NCI-H1417 treated with DMSO at 0.1 percent for 48 hours (cell line): Measurements from ENCODE around the gene TIAM1.

Experiments used
- DNase-seq: peaks from one replicate; lab custom pipeline; 2025; lab: John Stamatoyannopoulos, UW

Gene TIAM1

GRCh38 chr21:31352836-31353235, 8.8 kb upstream of the TIAM1 start:
- no peak for DNase-seq

GRCh38 chr21:31351960-31352359, 7.9 kb upstream of the TIAM1 start:
- no peak for DNase-seq

GRCh38 chr21:31351438-31351837, 7.4 kb upstream of the TIAM1 start:
- no peak for DNase-seq

- no peak for DNase-seq
Measured at GRCh38 chr21:31349208-31349607, 5.1 kb upstream of the TIAM1 start.

GRCh38 chr21:31348188-31348587, 4.1 kb upstream of the TIAM1 start:
- DNase-seq, result no peak

- no peak for DNase-seq
Measured at GRCh38 chr21:31347435-31348032, 3.5 kb upstream of the TIAM1 start.

- DNase-seq, result no peak
Measured at GRCh38 chr21:31346256-31346821, 2.3 kb upstream of the TIAM1 start.

- DNase-seq, result no peak
Measured at GRCh38 chr21:31345136-31345535, 1.1 kb upstream of the TIAM1 start.

- DNase-seq, result no peak
Measured at GRCh38 chr21:31343030-31343510, 991 bp downstream of the TIAM1 start.

- no peak for DNase-seq
Measured at GRCh38 chr21:31342348-31342747, 1.7 kb downstream of the TIAM1 start.

GRCh38 chr21:31340942-31341487, 3.0 kb downstream of the TIAM1 start:
- no peak for DNase-seq

GRCh38 chr21:31340514-31340913, 3.5 kb downstream of the TIAM1 start:
- DNase-seq, result no peak

GRCh38 chr21:31339721-31340120, 4.3 kb downstream of the TIAM1 start:
- DNase-seq, result no peak

- no peak for DNase-seq
Measured at GRCh38 chr21:31338908-31339368, 5.1 kb downstream of the TIAM1 start.

GRCh38 chr21:31337996-31338907, 5.8 kb downstream of the TIAM1 start:
- DNase-seq, result no peak

- no peak for DNase-seq
Measured at GRCh38 chr21:31337086-31337485, 7.0 kb downstream of the TIAM1 start.

- DNase-seq, result no peak
Measured at GRCh38 chr21:31336739-31337040, 7.4 kb downstream of the TIAM1 start.

- no peak for DNase-seq
Measured at GRCh38 chr21:31335957-31336738, 7.9 kb downstream of the TIAM1 start.

- DNase-seq, result no peak
Measured at GRCh38 chr21:31334648-31335121, 9.4 kb downstream of the TIAM1 start.

- no peak for DNase-seq
Measured at GRCh38 chr21:31332525-31332924, 11.5 kb downstream of the TIAM1 start.

- DNase-seq, result no peak
Measured at GRCh38 chr21:31331231-31331630, 12.8 kb downstream of the TIAM1 start.

- DNase-seq, result no peak
Measured at GRCh38 chr21:31330144-31330483, 13.9 kb downstream of the TIAM1 start.
